OCI-LY7 (cell line): ENCODE measurements around the gene ADIPOQ.
A peak's percentile ranks its signal among the peaks of the same experiment; 100 is the strongest.

Source experiments
- EZH2phosphoT487 ChIP-seq: fragments of 200-600 bp; sonication (generic); IDR thresholded peaks from 2 replicates; pipeline ENCODE4 v1.6.1; 2018; ENCODE audit warnings: low read depth, borderline replicate concordance, mild to moderate bottlenecking, mixed run types, antibody characterized with exemption, low read length, moderate library complexity, mixed read lengths
- TF ChIP-seq, protein P1 (sequence below): fragments of 200-600 bp; sonication (generic); conservative IDR thresholded peaks from 2 replicates; pipeline ENCODE4 v1.5.1; 2014; ENCODE audit warnings: mild to moderate bottlenecking, antibody characterized with exemption, low read length, moderate library complexity, mixed read lengths

DNA sequence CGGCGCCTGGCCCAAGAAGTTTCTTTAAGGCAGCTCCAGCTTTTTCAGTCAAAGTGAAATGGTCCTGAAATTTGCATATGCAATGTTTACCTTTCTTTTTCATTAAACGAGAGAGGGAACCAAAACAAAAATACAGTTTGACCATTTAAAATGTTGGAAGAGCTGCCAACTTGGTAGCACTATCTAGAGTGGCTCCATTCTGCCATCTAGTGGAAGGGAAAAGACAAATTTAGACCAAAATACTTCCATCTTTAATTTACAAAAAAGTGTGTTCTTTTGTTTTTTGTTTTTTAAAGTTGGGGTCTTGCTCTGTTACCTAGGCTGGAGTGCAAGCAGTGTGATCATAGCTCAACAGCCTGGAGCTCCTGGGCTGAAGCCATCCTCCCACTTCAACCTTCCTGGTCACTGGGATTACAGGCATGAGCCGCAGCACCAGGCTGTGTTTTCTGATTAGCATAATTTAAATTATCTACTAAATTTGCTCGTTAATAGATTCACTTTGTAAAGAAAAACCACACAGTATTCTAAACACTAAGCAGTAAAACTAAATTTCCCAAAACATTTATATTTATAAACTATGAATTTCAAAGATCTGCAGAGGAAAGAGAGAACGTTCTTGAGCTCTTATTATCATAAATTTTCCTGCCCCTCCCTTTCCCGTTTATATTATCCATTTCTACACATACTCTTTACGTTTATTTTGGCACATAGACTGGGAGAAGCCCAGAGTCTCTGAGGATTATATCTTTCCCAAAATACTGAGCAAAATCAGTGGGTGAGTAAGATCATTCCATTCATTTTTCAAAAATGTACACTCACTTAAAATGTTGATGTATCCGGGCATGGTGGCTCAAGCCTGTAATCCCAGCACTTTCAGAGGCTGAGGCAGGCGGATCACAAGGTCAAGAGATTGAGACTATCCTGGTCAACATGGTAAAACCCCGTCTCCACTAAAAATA lies 20.8 kb upstream of the ADIPOQ start:
- TF ChIP-seq, protein P1, sequence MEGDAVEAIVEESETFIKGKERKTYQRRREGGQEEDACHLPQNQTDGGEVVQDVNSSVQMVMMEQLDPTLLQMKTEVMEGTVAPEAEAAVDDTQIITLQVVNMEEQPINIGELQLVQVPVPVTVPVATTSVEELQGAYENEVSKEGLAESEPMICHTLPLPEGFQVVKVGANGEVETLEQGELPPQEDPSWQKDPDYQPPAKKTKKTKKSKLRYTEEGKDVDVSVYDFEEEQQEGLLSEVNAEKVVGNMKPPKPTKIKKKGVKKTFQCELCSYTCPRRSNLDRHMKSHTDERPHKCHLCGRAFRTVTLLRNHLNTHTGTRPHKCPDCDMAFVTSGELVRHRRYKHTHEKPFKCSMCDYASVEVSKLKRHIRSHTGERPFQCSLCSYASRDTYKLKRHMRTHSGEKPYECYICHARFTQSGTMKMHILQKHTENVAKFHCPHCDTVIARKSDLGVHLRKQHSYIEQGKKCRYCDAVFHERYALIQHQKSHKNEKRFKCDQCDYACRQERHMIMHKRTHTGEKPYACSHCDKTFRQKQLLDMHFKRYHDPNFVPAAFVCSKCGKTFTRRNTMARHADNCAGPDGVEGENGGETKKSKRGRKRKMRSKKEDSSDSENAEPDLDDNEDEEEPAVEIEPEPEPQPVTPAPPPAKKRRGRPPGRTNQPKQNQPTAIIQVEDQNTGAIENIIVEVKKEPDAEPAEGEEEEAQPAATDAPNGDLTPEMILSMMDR, result peak; percentile 91
- no peak for TF ChIP-seq EZH2phosphoT487
